LoVo (cell line): ENCODE data around the gene LYRM1.

ENCODE experiments used
- DNase-seq: peaks from one replicate; pipeline ENCODE4 v3.0.0-alpha.2; 2016; ENCODE audit warnings: low spot score

The LYRM1 gene

DNA sequence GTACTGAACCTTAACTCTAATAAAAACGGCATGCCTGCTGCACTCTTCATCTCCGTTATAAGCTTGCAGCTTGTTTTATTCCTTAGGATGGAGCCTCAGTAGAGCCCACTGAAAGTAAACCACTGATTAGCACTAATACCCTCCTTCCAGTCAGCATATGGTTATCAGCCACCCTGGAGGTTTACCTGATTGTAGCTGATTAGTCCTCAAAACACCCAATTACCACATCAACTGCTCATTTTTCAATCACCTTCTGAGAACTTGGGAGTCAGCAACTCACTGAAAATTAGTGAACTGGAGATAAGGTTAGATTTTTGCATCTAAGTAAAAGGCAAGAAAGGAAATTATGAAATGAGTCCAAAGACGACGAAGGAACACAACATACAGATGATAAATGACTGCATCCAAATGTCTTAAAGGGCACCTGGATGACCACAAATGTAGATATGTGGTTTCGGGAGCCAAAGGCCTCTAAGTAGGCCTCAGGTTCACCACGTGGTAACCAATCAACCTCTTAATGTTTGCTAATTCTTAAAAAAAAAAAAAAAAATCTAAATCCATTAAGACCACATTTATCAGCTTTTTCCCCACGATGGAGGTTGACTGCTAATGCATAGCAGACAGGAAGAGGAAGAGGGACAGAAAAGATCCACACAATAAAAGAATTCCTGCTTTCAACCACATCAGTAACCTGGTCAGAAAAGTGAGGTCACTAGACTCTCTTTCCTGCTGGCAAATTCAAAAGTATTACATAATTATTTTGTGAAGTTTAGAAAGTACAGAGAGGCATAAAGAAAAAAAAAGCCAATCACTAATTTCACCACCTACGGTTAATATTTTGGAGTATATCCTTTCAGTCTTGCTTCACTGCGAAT is 28.4 kb upstream of the LYRM1 start:
- DNase-seq = no peak

DNA sequence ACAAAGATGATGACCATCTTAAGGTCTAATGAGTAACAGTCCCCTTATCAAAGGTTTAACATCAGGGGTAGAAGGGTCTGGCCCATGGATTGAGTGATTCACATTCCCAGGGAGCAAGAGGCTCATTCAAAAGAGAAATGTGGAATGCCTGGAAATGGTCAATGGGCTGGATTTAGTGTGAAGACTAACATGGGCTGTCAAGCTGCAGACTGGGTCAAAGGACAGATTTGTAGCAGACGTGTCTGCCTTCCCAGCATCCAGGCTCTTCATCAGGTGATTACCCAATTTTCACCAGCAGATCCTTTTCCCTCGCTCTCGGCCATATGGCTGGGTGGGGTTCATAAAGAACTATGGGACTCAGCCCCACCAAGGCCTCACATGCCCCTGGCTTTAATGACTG is 27.2 kb upstream of the LYRM1 start:
- no peak for DNase-seq

DNA sequence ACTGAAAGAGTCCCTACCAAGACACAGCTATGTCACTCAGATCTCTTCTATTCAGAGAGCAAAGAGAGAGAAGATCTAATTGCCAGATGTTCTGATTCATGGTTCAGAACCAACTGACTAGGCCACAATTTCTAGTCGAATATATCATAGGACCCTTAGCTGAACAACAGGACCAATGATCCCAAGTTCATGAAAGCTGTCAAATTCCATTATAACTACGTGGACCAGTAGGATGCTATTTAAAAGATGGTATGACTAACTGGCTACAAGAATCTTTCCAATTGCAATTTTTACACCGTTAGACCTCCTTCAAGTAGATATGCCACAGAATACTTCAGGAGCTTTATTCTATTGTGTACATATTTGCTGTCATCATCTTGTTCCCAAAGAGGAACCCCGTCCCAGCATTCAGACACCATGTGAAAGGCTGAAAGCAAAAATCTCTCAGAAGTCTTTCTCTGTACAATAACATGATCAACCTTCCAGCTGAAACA is 26.4 kb upstream of the LYRM1 start:
- DNase-seq = no peak

DNA sequence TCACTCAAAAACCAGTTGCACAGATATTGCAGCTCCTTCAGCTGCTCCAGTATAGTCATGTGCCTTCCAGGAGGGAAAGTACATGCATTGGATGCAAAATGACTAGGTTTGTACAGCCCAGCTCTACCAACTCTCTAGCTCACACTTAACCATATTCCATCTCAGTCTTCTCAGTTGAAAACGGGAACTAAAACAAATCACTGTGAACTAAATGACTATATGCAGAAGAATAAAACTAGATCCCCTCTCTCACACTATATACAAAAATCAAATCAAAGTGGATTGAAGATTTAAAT is 25.3 kb upstream of the LYRM1 start:
- no peak for DNase-seq

DNA sequence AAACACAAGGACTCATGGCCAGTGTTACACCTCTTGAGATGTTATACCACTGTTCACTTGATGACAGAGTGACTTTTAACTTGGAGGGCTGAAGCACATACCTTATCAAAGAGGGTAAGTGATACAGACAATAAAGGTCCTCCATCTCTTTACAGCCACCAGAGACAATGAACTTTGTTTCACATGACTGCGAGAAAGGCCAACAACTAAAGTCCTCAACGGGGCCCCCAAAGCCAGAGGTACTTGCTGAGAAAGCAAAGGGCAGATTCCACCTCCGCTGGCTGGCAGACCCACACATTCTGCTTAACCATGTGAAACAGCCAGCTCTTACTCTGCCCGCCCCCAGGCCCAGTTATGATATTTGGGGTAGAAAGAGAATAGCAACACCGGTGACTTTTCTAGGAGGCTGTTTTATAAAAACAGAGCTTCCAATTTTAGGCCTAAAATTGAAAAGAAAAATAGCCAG is 21.9 kb upstream of the LYRM1 start:
- no peak for DNase-seq

DNA sequence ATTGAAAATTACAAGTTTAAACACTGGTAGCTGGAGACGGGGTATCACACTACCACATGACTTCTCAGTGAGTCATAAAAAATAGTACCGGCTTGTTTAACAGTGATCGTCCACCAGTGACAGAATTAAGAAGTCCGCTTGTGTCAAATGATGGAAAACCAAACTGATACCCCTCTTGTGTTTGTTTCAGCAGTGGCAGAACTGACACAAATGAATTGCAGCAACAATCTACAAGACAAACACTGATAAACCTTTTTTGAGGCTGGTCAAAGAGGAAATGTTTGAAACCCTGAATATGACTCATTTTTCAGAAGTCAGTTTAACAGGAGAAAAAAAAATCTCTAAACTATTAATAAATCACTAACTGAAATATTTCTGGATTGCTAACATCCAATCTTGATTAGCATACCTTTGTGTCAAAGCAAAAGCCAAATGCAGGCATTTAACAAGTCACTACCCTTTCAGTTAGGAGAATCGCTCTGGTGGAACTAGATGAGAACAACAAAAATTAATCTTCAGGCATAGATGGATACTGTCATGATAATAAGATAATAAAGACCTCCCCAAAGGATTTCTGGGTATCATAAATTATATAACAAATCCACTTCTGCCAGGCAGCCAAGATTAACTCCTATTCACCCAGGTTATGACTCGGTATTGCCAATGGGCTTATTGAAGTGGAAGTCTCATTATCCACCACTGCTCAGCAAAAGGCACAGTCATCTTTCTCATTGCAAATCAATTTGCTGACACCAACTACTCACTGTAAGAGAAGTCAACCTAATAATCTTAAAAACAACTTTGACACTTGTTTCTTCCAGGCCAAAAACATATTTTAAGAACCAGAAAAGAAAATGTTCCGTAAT is 21.2 kb upstream of the LYRM1 start:
- no peak for DNase-seq

DNA sequence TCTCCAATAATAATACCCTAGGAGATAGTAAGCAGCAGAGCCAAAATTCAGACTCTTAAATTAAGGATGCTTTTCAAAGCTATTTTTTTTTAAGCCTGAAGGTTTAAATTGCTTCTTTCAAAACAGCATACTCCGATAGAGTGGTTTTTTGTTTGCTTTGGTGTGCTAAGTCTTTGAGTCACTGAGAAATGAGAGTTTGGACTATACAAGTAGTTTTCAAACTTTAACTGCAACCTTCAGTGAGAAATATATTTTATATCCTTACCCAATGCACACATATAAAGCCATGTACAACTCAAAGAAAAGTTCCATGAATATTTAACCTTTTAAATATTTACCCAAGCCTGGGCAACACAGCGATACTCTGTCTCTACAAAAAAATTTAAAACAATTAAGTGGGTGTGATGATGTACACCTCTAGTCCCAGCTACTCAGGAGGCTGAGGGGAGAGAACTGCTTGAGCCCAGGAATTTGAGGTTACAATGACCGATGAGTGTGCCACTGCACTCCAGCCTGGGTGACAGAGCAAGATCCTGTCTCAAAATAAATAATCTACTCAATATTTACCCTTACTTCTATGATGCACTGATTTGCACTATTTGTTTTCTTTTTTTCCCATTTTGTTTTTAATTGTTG is 19.6 kb upstream of the LYRM1 start:
- DNase-seq = no peak

DNA sequence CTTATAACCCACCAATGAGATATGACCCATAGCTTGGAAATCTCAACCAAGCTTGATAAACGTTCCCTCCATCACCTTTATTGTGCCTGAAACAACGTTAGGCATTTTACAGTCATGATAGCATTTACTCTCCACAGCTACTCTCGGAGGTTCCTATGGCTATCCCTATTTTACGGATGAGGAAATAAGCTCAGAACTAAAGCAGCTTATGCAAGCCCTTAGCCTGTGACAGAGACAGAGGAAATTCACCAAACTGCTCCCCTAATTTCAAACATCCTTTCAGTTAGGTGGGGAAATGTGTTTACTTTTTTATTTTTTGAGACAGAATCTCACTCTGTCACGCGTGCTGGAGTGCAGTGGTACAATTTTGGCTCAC is 19.1 kb upstream of the LYRM1 start:
- DNase-seq = no peak

DNA sequence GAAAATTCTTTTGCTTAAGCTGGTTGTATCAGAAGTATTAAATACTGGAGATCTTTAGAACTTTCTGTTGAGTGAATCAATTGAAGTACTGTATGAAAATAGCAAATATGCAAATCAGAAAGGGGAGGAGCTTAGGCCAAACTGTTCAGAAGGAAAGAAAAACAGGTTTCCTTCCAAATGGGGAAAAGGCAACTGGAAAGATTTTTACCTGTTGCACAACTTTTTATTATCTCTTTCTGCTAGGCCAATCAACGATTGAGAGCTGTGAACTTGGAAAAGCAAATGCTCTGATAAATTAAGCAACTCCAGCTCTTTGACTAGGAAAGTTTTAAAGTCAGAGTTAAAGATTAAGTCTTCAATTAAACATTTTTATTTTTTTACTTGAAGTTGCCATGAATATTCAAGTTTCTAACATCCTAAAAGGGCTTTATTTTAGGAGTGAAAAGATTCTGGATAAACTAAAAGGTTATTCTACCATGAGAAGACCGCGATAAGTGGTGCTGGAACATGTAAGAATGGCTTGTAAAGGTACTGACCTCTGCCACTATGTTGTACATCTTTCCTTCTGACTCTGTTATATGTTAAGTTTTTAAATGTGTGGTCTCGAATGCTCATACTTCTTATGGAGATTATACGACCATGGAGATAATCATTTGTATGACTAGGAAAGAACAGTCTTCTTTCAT is 16.9 kb upstream of the LYRM1 start:
- no peak for DNase-seq

DNA sequence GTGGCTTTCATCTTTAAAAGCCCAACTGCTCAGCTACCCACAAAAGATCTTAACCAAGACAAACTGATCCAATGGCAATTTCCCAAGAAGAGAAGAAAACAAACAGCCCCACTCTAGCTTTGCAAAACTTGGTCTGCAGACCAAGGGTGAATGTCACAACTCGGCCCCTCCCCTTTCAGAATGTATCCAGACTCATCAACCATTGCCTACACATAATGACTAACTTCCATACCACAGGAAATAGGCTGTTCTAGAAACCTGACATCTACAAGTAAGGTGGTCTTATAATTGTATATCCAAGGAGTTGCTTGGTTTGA is 16.4 kb upstream of the LYRM1 start:
- DNase-seq = no peak

DNA sequence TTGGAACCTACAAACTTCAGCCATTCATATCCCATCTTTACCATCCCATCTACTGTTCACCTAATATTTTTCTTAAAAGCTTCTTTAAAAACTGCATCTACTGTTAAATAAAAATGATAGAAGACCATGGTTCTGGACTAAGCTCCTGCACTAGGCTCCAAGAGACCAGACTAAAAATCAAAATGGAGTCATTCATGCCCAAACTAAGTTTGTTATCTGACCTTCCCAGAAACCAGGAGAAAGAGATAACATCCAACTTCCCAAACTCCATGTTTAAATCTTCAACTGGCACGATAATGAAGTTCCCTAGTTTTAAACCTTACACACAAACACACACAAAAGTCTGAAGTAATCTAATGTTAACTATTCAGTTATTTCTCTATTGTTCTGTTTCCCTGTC is 14.3 kb upstream of the LYRM1 start:
- DNase-seq = no peak

DNA sequence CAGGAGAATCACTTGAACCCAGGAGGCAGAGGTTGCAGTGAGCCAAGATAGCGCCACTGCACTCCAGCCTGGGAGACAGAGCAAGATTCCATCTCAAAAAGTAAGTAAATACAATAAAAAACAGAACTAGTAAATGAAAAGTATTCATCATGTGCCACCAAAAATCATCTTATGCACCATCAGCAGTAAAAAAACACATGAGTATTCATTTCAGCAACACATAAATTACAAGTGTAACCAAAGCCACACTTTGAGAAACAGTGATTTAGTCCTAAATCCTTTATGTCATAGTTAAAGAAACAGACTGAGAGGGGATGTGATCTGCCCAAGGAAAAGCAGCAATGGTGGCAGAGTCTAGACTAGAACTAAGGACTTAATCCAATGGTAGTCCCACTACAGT is 13.4 kb upstream of the LYRM1 start:
- no peak for DNase-seq

DNA sequence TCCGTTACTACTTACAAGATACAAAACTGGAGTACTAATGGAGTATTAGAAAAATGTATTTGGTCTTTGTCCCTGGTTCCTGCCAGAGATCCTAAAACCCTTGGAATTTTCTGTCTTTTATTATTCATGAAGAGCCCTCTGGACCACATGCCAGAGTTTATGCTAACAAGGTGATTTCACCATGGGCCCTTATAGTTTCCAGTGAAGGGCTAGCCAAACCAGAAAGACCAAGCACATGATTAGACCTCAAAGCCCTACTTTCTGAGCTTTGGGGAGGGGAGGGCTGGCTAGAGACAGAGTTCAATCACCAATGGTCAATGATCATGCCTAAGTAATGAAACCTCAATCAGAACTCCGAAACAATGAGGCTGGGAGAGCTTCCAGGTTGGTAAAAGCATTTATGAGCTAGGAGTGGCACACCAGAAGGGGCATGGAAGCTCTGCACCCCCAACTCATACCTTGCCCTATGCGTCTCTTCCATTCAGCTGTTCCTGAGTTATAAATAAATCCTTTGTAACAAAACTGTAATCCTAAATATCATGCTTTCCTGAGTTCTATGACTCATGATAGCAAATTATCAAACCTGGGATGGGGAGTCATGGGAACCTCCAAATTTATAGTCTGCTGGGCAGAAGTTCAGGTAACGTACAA is 10.8 kb upstream of the LYRM1 start:
- no peak for DNase-seq

DNA sequence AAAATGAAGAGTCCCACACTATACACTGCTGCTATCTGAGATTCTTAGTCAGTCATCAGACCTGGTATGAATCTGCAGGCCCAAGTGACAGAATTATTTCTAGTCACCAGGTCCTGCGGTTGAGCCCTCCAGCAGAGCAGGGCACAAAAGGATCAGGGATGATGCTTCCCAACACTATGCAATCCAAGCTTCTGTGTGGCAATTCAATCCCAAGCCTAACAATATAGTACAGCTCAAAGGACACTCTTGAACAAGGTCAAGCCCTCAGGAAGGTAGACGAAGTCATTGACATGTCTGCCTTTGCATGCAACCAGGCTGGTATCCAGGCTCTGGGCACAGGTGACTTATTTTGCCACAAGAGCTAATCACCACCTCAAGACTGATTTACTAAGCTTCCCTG is 6.2 kb upstream of the LYRM1 start:
- DNase-seq = no peak

DNA sequence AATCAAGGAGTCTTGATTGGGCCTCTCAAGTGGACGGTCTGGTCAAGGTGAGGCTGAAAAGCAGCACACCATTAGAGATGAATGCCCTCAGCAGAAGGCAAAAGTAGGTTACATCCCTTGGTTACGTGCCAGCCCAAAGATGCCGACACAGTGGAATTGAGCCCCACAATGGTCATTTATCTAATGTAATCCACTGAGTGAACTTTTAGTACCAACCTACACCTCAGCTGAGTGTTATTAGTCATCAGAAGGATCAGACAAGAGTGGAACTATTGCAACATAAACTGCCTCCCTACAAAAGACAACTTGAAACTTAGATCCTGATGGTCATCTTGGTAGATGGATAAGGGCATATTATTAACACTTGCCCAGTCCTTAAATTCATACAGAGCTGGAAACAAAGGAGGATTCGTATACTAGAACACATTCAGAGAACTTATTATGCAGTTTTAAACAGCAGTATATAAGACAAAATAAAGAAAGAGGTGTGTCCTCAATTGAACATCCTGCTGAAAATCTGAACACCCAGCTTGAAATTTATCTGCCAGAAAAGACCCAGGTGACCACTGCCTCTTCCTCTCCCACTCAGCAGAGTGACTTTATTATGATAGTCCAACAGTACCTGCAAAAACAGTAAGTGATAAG is 3.2 kb upstream of the LYRM1 start:
- DNase-seq = no peak

DNA sequence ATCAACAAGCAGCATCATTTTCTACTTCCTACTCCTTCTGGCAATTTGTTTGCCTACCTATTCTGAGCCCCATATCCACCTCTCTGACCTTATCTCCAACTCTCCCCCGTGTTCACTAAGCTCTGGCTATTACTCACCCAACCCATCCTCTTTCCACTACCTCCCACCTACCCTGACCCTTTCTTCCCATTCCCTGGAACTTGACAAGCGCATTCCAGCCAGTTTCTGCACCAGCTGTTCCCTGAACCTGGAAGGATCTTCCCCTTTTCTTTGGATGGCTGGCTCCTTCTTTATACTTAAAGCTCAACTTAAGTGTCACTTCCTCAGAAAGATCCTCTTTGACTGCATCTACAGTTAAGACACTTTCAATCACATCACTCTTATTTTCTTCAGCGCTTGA is 2.6 kb upstream of the LYRM1 start:
- DNase-seq = no peak

DNA sequence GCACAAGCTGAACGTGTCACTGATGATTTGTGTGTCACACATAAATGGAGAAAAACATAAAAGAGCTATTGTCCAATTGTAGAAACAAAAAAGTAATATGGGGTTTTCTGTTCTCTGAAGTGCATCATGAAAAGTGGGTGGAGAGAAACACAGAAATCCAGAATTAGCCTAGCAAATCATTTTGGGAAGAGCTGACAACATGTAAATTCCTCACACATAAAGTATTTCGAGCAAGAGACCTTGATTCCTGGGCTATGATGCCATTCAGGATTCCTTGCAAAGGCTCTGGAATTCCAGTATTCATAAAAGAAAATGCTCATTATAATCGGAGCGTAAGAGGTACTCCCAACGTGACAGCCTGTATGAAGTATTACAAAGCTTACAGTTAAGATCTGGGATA is 1.5 kb upstream of the LYRM1 start:
- DNase-seq = no peak

DNA sequence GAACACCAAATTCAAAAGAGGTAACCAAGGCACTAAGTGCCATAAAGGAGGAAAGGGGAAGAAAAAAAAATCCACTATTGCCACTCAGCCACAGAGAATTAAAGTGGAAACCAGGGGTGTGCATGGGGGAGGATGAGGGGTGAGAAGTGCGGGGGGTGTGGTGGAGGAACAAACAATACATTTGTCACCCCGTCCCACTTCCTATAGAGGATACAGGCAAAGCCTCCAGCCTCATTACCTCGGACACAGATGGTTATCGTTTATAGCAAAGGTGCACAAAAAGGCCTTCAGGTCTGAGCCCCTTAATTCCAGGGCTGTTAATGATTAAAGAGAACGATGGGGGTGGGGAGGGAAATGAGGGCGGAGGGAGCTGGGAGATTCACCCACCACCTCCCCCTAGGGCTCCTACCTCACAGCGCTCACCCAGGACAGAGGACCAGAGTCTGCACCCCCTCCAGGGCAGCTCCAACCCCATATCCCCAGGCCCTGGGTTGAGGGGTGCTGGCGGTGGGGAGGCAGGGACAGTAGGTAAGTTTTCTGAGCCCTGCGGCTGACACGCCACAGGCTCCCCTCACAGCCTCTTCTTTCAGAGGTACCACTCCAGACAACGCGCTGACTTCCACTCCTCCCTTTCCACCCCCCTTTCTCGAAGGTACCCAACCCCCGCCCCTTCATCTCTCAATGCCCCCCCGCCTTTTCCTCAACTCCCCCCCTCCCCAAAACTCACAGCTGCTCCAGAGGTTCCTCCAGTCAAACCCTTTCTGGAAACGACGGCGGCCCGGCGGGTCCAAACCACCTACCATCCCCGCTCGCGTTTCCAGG is 883 bp upstream of the LYRM1 start:
- DNase-seq = no peak

DNA sequence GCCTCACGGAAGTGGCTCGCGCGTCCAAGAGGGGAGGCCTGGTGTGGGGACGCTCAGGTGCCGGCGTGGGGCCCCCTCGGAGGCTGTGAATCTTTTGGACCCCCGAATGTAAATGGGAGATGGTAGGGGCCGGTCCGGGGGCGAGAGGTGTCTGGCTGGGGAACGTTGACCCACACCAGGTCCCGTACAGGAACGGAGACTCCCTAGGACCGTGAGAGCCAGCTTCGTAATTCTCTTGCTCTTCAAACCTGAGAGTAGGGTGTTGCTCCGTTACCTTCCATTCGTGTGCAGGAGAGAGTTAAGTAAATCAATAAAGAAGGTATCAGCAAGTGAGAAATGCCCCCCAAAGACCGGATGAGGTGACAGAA is 481 bp downstream of the LYRM1 start:
- DNase-seq = no peak

DNA sequence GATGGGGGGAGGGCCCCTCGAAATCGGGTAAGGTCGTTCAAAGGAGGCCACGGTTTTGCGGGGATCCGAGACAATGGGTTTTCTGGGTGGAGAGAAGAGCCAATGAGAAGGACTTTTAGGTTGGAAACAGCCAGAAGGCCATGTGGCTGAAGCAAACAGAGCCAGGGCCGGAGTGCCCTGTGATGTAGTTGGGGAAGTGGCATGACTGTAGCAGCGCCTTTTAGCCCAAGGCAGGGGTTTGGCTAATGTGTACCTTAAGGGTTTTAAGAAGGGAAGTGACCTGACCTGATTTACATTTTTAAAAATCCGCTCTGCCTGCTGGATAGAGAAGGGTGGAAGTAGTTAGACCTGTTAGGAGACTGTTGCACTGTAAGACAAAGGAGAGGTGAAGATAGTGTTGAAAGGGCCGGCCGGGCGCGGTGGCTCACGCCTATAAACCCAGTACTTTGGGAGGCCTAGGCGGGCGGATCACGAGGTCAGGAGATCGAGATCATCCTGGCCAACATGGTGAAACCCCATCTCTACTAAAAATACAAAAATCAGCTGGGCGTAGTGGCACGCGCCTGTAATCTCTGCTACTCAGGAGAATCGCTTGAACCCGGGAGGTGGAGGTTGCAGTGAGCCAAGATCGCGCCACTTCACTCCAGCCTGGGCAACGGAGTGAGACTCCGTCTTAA is 1.0 kb downstream of the LYRM1 start:
- peak; percentile 67 for DNase-seq
